ENCODE data around the gene PPP2R1B.

DNA sequence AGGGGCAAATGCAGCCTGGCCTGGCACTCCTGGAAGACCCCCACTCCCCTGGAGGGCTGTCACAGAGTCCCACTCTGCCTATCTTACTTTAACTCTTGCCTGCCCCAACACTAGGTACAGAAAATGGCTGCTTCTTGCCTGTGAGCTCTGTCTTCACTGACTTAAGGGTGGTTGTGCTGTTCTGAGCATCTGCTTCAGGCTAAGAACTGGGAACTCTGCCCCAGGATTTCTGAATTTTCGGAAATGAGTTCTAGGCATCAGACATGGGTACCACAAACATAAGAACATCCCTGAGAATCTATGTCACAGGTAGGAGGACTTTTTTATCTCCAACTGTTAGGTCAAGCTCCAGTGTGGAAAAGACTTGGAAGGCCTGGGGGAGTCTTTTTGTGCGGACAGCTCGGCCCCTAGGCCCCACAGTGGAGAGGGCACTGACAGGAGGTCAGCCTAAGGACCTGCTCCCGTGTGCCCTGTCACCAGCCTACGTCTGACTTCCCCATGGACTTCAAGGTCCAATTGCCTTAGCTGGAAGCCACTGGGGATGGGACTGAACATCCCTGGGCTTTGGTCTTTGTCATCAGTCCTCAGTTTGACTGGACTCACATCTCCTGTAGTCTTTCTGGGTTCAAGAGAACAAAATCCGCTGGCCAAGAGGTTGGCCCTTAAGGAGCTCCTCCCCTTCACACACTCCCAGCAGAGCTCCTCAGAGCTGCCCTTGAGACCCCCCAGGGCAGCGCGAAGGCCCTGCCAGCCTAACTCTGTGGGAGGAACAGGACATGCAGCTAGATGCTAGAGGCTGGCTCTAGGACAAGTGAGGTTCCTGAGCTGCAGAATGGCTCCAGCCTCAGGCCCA, 31.9 kb downstream of the PPP2R1B start:
- TF ChIP-seq, protein P1, sequence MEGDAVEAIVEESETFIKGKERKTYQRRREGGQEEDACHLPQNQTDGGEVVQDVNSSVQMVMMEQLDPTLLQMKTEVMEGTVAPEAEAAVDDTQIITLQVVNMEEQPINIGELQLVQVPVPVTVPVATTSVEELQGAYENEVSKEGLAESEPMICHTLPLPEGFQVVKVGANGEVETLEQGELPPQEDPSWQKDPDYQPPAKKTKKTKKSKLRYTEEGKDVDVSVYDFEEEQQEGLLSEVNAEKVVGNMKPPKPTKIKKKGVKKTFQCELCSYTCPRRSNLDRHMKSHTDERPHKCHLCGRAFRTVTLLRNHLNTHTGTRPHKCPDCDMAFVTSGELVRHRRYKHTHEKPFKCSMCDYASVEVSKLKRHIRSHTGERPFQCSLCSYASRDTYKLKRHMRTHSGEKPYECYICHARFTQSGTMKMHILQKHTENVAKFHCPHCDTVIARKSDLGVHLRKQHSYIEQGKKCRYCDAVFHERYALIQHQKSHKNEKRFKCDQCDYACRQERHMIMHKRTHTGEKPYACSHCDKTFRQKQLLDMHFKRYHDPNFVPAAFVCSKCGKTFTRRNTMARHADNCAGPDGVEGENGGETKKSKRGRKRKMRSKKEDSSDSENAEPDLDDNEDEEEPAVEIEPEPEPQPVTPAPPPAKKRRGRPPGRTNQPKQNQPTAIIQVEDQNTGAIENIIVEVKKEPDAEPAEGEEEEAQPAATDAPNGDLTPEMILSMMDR (IDR thresholded peaks at IDR 0.05; ENCODE audit: insufficient read depth, low read depth, low read length) = no peak
- no peak for TF ChIP-seq EZH2 (IDR thresholded peaks at IDR 0.05; ENCODE audit: insufficient read depth, low read length)

All from astrocyte (in vitro differentiated cells and primary cell).